ENCODE data around the gene FFAR3.

The FFAR3 gene

DNA sequence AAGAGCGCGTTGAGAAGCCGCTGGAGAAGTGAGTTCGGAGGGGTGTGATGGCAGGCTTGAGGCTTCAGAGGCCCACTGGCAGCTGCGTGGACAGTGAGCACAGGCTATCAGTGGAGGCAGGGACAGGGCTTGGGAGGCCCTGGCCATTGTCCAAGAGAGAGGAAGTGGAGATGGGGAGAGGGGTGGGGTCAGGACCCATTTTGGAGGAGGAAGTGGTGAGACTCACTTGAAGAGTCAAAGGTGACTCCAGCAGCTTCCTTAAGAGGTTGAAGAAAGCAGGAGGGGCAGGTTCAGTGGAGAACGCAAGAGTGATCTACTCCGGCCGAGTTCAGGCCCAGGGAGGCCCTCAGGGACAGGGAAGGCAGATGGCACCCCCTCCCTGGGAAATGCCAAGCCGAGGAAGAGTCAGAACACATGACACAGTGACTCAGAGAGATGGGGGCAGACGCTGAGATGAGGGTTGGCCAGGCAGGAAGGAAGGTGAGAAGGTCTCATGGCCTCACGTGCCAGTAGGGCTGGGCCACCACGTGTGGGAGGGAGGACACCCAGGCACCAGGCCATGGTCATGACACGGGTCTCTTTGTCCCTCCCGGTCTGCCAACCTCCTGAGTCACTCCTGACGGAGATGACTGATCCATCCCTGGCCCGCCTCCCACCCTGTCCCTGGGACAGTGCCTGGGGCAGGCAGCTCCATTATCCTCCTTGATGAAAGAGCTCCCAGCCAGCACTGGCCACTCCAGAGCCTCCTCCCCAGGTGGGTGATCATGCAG, 39.4 kb upstream of the FFAR3 start:
- H3K4me2 ChIP-seq (ENCODE audit: low read length), result no peak overlapping the region
- H3K4me3 ChIP-seq (ENCODE audit: low read depth, low read length, poor library complexity, severe bottlenecking), result no peak overlapping the region

DNA sequence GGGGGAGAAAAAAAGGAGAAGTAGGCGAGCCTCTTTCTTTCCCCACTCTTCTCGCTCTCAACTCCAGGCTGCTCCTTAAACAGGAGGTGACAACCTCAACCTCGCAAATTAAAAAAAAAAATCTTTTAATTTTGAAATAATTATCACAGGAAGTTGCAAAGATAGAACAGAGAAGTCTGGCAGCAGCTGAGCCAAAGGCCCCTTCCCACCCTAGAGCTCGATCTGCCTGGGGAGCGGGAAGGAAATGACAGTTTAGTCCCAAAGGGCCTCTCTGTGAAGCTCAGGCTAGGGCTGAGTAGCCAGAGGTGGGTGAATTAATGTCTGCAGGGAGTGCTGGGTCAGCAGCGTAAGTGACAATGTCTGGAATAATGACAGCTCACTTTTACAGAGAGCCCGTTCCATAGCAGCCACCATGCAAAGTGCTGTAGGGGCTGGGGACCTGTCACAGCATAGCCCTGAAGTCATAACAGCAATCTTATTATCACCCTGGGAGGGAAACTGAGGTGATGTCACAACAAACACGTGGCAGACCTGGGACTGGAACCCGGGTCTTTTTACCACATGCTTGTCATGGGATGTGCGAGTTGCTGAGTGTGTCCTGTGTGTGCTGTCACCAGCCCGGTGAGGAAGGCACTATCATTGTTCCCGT, 38.1 kb upstream of the FFAR3 start:
- Histone ChIP-seq H3K4me2 (ENCODE audit: low read length) (peak overlapping the region; percentile 52), H3K9me2 (ENCODE audit: low read depth, low read length) (no peaks in the 10 kb centered on the region), H4K20me1 (ENCODE audit: insufficient read depth, low read length) (no peaks in the 10 kb centered on the region), H2AFZ (ENCODE audit: low read length) (no peak overlapping the region), H3F3A (ENCODE audit: insufficient read depth, low read length) (no peaks in the 10 kb centered on the region), H3K36me3 (ENCODE audit: insufficient read depth, low read length) (no peaks in the 10 kb centered on the region; the same call in 1 of the 2 replicates), H3K4me3 (ENCODE audit: low read depth, low read length, poor library complexity, severe bottlenecking) (peak overlapping the region; percentile 10), H3K9ac (ENCODE audit: low read length) (peak overlapping the region; percentile 52), H3K79me2 (ENCODE audit: insufficient read depth, low read length) (no peaks in the 10 kb centered on the region), H3K27me3 (ENCODE audit: insufficient read depth, low read length) (no peaks in the 10 kb centered on the region), H3K9me3 (ENCODE audit: low read length) (no peaks in the 10 kb centered on the region), H3K4me1 (ENCODE audit: insufficient read depth, low read length, severe bottlenecking) (peaks cover 75% of the 10 kb centered on the region), H3K27ac (ENCODE audit: low read depth, low read length, poor library complexity, severe bottlenecking) (peak overlapping the region; percentile 87)
- no peak for TF ChIP-seq EZH2 (IDR thresholded peaks at IDR 0.05; ENCODE audit: borderline replicate concordance, low read length)
- TF ChIP-seq, protein P1, sequence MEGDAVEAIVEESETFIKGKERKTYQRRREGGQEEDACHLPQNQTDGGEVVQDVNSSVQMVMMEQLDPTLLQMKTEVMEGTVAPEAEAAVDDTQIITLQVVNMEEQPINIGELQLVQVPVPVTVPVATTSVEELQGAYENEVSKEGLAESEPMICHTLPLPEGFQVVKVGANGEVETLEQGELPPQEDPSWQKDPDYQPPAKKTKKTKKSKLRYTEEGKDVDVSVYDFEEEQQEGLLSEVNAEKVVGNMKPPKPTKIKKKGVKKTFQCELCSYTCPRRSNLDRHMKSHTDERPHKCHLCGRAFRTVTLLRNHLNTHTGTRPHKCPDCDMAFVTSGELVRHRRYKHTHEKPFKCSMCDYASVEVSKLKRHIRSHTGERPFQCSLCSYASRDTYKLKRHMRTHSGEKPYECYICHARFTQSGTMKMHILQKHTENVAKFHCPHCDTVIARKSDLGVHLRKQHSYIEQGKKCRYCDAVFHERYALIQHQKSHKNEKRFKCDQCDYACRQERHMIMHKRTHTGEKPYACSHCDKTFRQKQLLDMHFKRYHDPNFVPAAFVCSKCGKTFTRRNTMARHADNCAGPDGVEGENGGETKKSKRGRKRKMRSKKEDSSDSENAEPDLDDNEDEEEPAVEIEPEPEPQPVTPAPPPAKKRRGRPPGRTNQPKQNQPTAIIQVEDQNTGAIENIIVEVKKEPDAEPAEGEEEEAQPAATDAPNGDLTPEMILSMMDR (IDR thresholded peaks at IDR 0.05; ENCODE audit: low read length), result no peak

More for the DNA sequence above, 39.4 kb upstream of the FFAR3 start:
- H3K9me3 ChIP-seq (ENCODE audit: low read length), result no peaks in the 10 kb centered on the region
- no peak overlapping the region for H2AFZ ChIP-seq (ENCODE audit: low read length)
- H3F3A ChIP-seq (ENCODE audit: insufficient read depth, low read length), result no peaks in the 10 kb centered on the region
- no peaks in the 10 kb centered on the region for H3K9me2 ChIP-seq (ENCODE audit: low read depth, low read length)
- H4K20me1 ChIP-seq (ENCODE audit: insufficient read depth, low read length), result no peaks in the 10 kb centered on the region
- H3K79me2 ChIP-seq (ENCODE audit: insufficient read depth, low read length), result no peaks in the 10 kb centered on the region
- peaks cover 61% of the 10 kb centered on the region for H3K4me1 ChIP-seq (ENCODE audit: insufficient read depth, low read length, severe bottlenecking)
- H3K9ac ChIP-seq (ENCODE audit: low read length), result no peak overlapping the region; the same call in 1 of the 2 replicates
- peak overlapping the region; percentile 87 for H3K27ac ChIP-seq (ENCODE audit: low read depth, low read length, poor library complexity, severe bottlenecking)
- 0 out of 2 replicates have a peak, but pooled peaks cover 3% of the 10 kb centered on the region for H3K27me3 ChIP-seq (ENCODE audit: insufficient read depth, low read length)
- H3K36me3 ChIP-seq (ENCODE audit: insufficient read depth, low read length), result no peaks in the 10 kb centered on the region; the same call in 1 of the 2 replicates
- TF ChIP-seq, protein P1 (IDR thresholded peaks at IDR 0.05; ENCODE audit: low read length), result no peak
- TF ChIP-seq EZH2 (IDR thresholded peaks at IDR 0.05; ENCODE audit: borderline replicate concordance, low read length), result no peak

DNA sequence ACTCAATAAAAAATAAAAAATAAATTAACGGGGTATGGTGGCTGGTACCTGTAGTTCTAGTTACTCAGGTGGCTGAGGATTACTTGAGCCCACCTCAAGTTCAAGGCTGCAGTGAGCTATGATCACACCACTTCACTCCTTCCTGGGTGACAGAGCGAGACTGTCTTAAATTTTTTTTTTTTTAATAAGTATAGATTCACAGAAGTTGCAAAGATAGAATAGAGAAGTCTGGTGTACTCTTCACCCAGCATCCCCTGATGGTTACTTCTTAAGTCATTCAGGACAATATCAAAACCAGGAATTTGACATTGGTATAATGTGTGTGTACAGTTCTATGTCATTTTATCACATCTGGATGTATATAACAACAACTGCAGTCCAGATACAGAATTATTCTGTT, 37.0 kb upstream of the FFAR3 start:
- Histone ChIP-seq H3K4me2 (ENCODE audit: low read length) (no peak overlapping the region), H3K9me3 (ENCODE audit: low read length) (no peaks in the 10 kb centered on the region), H3K4me1 (ENCODE audit: insufficient read depth, low read length, severe bottlenecking) (peaks cover 71% of the 10 kb centered on the region), H3K9ac (ENCODE audit: low read length) (no peak overlapping the region; the same call in 1 of the 2 replicates), H3F3A (ENCODE audit: insufficient read depth, low read length) (no peaks in the 10 kb centered on the region), H3K27me3 (ENCODE audit: insufficient read depth, low read length) (no peaks in the 10 kb centered on the region), H4K20me1 (ENCODE audit: insufficient read depth, low read length) (no peaks in the 10 kb centered on the region), H3K4me3 (ENCODE audit: low read depth, low read length, poor library complexity, severe bottlenecking) (no peak overlapping the region), H3K27ac (ENCODE audit: low read depth, low read length, poor library complexity, severe bottlenecking) (peak overlapping the region; percentile 87), H3K9me2 (ENCODE audit: low read depth, low read length) (no peaks in the 10 kb centered on the region), H3K36me3 (ENCODE audit: insufficient read depth, low read length) (no peaks in the 10 kb centered on the region; the same call in 1 of the 2 replicates), H2AFZ (ENCODE audit: low read length) (no peak overlapping the region), H3K79me2 (ENCODE audit: insufficient read depth, low read length) (no peaks in the 10 kb centered on the region)
- TF ChIP-seq EZH2 (IDR thresholded peaks at IDR 0.05; ENCODE audit: borderline replicate concordance, low read length), result no peak
- TF ChIP-seq, protein P1 (IDR thresholded peaks at IDR 0.05; ENCODE audit: low read length), result no peak

Data from OCI-LY1 (cell line).